Upper lobe of left lung (tissue), 4 donors: Measurements from ENCODE around the gene L3MBTL1.

Experiments used
- EP300 ChIP-seq, 4 donors: sonication (generic); formaldehyde crosslinking; IDR thresholded peaks; one replicate each; pipeline ENCODE4 v1.5.1; 2017; ENCODE audit warnings: antibody characterized with exemption in 4 of 4, control low read depth in 2 of 4
- POLR2A ChIP-seq, 4 donors: fragments of 450-650 bp; IDR thresholded peaks; one replicate each; pipeline ENCODE4 v1.5.1; 2016 to 2017; ENCODE audit warnings: antibody characterized with exemption in 4 of 4, mild to moderate bottlenecking in 2 of 4
- POLR2AphosphoS5 ChIP-seq, 2 donors: sonication (generic); formaldehyde crosslinking; IDR thresholded peaks; one replicate each; pipeline ENCODE4 v1.5.1; 2017; ENCODE audit warnings: antibody characterized with exemption in 2 of 2
- TF ChIP-seq, protein P1 (sequence below), 6 experiments: fragments of 450-650 bp in 4 of 6; fragments of 200-600 bp in 2 of 6; sonication (generic) in 2 of 6; IDR thresholded peaks; one replicate each; pipeline ENCODE4 v1.5.1; 2016 to 2019; ENCODE audit warnings: antibody characterized with exemption in 6 of 6

DNA sequence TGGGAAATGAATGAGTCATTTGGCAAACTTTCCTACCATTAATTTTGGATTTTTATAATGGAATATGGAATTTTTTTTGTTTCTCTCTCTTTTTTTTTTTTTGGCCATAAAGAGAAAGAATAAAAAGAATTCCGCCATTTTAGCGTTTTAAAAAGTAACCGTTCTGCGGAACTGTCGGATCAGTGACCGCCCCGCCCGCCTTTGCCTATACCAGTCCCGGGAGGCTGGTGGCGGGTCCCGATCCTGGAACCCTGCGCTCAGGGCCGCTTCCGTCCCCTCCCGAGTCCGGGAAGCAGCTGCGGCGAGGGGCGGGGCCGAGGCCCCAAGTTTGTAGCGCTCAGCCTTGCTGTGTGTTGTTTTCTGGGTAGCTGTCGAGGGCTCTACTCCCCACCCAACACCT is 609 bp downstream of the L3MBTL1 start:
- TF ChIP-seq POLR2A (IDR thresholded peaks at IDR 0.05) (no peak), POLR2AphosphoS5 (IDR thresholded peaks at IDR 0.05) (no peak), EP300 (IDR thresholded peaks at IDR 0.05) (no peak)
- TF ChIP-seq, protein P1, sequence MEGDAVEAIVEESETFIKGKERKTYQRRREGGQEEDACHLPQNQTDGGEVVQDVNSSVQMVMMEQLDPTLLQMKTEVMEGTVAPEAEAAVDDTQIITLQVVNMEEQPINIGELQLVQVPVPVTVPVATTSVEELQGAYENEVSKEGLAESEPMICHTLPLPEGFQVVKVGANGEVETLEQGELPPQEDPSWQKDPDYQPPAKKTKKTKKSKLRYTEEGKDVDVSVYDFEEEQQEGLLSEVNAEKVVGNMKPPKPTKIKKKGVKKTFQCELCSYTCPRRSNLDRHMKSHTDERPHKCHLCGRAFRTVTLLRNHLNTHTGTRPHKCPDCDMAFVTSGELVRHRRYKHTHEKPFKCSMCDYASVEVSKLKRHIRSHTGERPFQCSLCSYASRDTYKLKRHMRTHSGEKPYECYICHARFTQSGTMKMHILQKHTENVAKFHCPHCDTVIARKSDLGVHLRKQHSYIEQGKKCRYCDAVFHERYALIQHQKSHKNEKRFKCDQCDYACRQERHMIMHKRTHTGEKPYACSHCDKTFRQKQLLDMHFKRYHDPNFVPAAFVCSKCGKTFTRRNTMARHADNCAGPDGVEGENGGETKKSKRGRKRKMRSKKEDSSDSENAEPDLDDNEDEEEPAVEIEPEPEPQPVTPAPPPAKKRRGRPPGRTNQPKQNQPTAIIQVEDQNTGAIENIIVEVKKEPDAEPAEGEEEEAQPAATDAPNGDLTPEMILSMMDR (IDR thresholded peaks at IDR 0.05): no peak
